ENCODE measurements around the gene CHD3. TPM values are rescaled to one million over a fixed set of nuclear protein-coding genes. Genes with fewer than 3 reads are reported as not detected.

The CHD3 gene
- polyA plus RNA-seq, 1 donor from 2014 or later = 115 TPM

GRCh38 chr17:7944326-7944725 lies 55.7 kb downstream of the CHD3 start:
- Histone ChIP-seq H2AFZ (ENCODE audit: low read depth, low read length) (no peak overlapping the region), H3K9ac (ENCODE audit: low read length) (no peak overlapping the region), H3K36me3 (ENCODE audit: insufficient read depth, low read length) (peaks cover 13% of the 10 kb centered on the region), H3K27me3 (ENCODE audit: insufficient read depth, low read depth, low read length) (no peaks in the 10 kb centered on the region), H3F3A (ENCODE audit: insufficient read depth, low read length, poor library complexity, severe bottlenecking) (no peaks in the 10 kb centered on the region), H3K27ac (ENCODE audit: low read length) (no peak overlapping the region), H4K20me1 (ENCODE audit: insufficient read depth) (no peaks in the 10 kb centered on the region), H3K9me3 (ENCODE audit: low read length) (no peaks in the 10 kb centered on the region), H3K4me3 (ENCODE audit: low read length) (no peak overlapping the region), H3K4me2 (ENCODE audit: low read length) (no peak overlapping the region), H3K79me2 (replicated peaks; ENCODE audit: insufficient read depth, low read length) (no peaks in the 10 kb centered on the region), H3K9me2 (ENCODE audit: insufficient read depth, low read length) (no peaks in the 10 kb centered on the region)
- TF ChIP-seq MXI1 (conservative IDR thresholded peaks at IDR 0.05; ENCODE audit: poor library complexity, severe bottlenecking) (no peak), REST (IDR thresholded peaks at IDR 0.05; ENCODE audit: borderline replicate concordance) (no peak), TAF1 (IDR thresholded peaks at IDR 0.05; ENCODE audit: low read depth) (no peak), CTCF (IDR thresholded peaks at IDR 0.05; ENCODE audit: poor library complexity, severe bottlenecking) (no peak), POLR2AphosphoS5 (IDR thresholded peaks at IDR 0.05) (no peak), EZH2 (IDR thresholded peaks at IDR 0.05; ENCODE audit: borderline replicate concordance, insufficient read depth, low read length, poor library complexity, severe bottlenecking) (no peak), RAD21 (conservative IDR thresholded peaks at IDR 0.05) (no peak)

- no peaks in the 10 kb centered on the region for H3K27me3 ChIP-seq (ENCODE audit: insufficient read depth, low read depth, low read length)
- H2AFZ ChIP-seq (ENCODE audit: low read depth, low read length) = no peak overlapping the region
- no peak overlapping the region for H3K4me3 ChIP-seq (ENCODE audit: low read length)
- no peaks in the 10 kb centered on the region for H4K20me1 ChIP-seq (ENCODE audit: insufficient read depth)
- H3K9me2 ChIP-seq (ENCODE audit: insufficient read depth, low read length) = no peaks in the 10 kb centered on the region
- H3K4me2 ChIP-seq (ENCODE audit: low read length) = no peak overlapping the region
- no peak overlapping the region for H3K27ac ChIP-seq (ENCODE audit: low read length)
- no peak for TF ChIP-seq CTCF (IDR thresholded peaks at IDR 0.05; ENCODE audit: poor library complexity, severe bottlenecking)
- TF ChIP-seq SMC3 (conservative IDR thresholded peaks at IDR 0.05; ENCODE audit: poor library complexity) = no peak
- no peaks in the 10 kb centered on the region for H3K79me2 ChIP-seq (replicated peaks; ENCODE audit: insufficient read depth, low read length)
- peaks cover 9% of the 10 kb centered on the region for H3K36me3 ChIP-seq (ENCODE audit: insufficient read depth, low read length)
- H3K9me3 ChIP-seq (ENCODE audit: low read length) = no peaks in the 10 kb centered on the region
- no peak overlapping the region for H3K9ac ChIP-seq (ENCODE audit: low read length)
- H3F3A ChIP-seq (ENCODE audit: insufficient read depth, low read length, poor library complexity, severe bottlenecking) = no peaks in the 10 kb centered on the region
Observed at GRCh38 chr17:7945651-7946050, 57.1 kb downstream of the CHD3 start.
